ENCODE measurements around the gene RUVBL1. TPM values are rescaled to one million over a fixed set of nuclear protein-coding genes. Genes with fewer than 3 reads are reported as not detected.

Gene RUVBL1
- total RNA-seq, 1 donor from 2014 or later, result 18.8 TPM

- Mint-ChIP-seq H3K4me3 (ENCODE audit: unreplicated experiment) (peak overlapping the region; percentile 71), H3K36me3 (ENCODE audit: low read depth) (peaks cover 7% of the 10 kb centered on the region), H3K27ac (ENCODE audit: unreplicated experiment) (peak overlapping the region; percentile 88), H3K9me3 (ENCODE audit: low read depth) (no peaks in the 10 kb centered on the region), H3K27me3 (ENCODE audit: low read depth) (no peaks in the 10 kb centered on the region), H3K4me1 (ENCODE audit: low read depth) (peaks cover 23% of the 10 kb centered on the region)
- TF ChIP-seq CTCF (IDR thresholded peaks at IDR 0.05), result no peak
- DNase-seq (ENCODE audit: low spot score), result no peak
These were observed 48.6 kb downstream of the RUVBL1 start for GRCh38 chr3:128074851-128075521.

- no peak for DNase-seq (ENCODE audit: low spot score)
- Mint-ChIP-seq H3K4me1 (ENCODE audit: low read depth) (peaks cover 19% of the 10 kb centered on the region), H3K27me3 (ENCODE audit: low read depth) (no peaks in the 10 kb centered on the region), H3K27ac (ENCODE audit: unreplicated experiment) (peak overlapping the region; percentile 60), H3K9me3 (ENCODE audit: low read depth) (no peaks in the 10 kb centered on the region), H3K4me3 (ENCODE audit: unreplicated experiment) (no peak overlapping the region), H3K36me3 (ENCODE audit: low read depth) (peaks cover 15% of the 10 kb centered on the region)
- no peak for TF ChIP-seq CTCF (IDR thresholded peaks at IDR 0.05)
These were observed 49.8 kb downstream of the RUVBL1 start for GRCh38 chr3:128073807-128074206.

GRCh38 chr3:128073185-128073725, 50.4 kb downstream of the RUVBL1 start:
- Mint-ChIP-seq H3K4me1 (ENCODE audit: low read depth) (peaks cover 19% of the 10 kb centered on the region), H3K27me3 (ENCODE audit: low read depth) (no peaks in the 10 kb centered on the region), H3K36me3 (ENCODE audit: low read depth) (peaks cover 20% of the 10 kb centered on the region), H3K27ac (ENCODE audit: unreplicated experiment) (peak overlapping the region; percentile 60), H3K4me3 (ENCODE audit: unreplicated experiment) (no peak overlapping the region), H3K9me3 (ENCODE audit: low read depth) (no peaks in the 10 kb centered on the region)
- TF ChIP-seq CTCF (IDR thresholded peaks at IDR 0.05), result no peak
- no peak for DNase-seq (ENCODE audit: low spot score)

- Mint-ChIP-seq H3K27me3 (ENCODE audit: low read depth) (no peaks in the 10 kb centered on the region), H3K9me3 (ENCODE audit: low read depth) (no peaks in the 10 kb centered on the region), H3K27ac (ENCODE audit: unreplicated experiment) (peak overlapping the region; percentile 17), H3K36me3 (ENCODE audit: low read depth) (peaks cover 27% of the 10 kb centered on the region), H3K4me3 (ENCODE audit: unreplicated experiment) (no peak overlapping the region), H3K4me1 (ENCODE audit: low read depth) (peaks cover 19% of the 10 kb centered on the region)
- no peak for TF ChIP-seq CTCF (IDR thresholded peaks at IDR 0.05)
- DNase-seq (ENCODE audit: low spot score), result no peak
These were observed 51.0 kb downstream of the RUVBL1 start for GRCh38 chr3:128072454-128073184.

- peak overlapping the region; percentile 17 for H3K27ac Mint-ChIP-seq (ENCODE audit: unreplicated experiment)
These were observed 51.7 kb downstream of the RUVBL1 start for GRCh38 chr3:128071771-128072453.

More at GRCh38 chr3:128071771-128072453, 51.7 kb downstream of the RUVBL1 start:
- H3K36me3 Mint-ChIP-seq (ENCODE audit: low read depth), result peaks cover 34% of the 10 kb centered on the region
- no peak overlapping the region for H3K4me3 Mint-ChIP-seq (ENCODE audit: unreplicated experiment)
- no peak for TF ChIP-seq CTCF (IDR thresholded peaks at IDR 0.05)
- peaks cover 19% of the 10 kb centered on the region for H3K4me1 Mint-ChIP-seq (ENCODE audit: low read depth)
- H3K27me3 Mint-ChIP-seq (ENCODE audit: low read depth), result no peaks in the 10 kb centered on the region
- no peaks in the 10 kb centered on the region for H3K9me3 Mint-ChIP-seq (ENCODE audit: low read depth)
- DNase-seq (ENCODE audit: low spot score), result no peak

Measured in chondrocyte (in vitro differentiated cells).